ENCODE results near the gene EPHB6. TPM values are rescaled to one million over a fixed set of nuclear protein-coding genes. Genes with fewer than 3 reads are reported as not detected.

Gene EPHB6
- total RNA-seq, 1 donor from 2014 or later: 15.7 TPM

DNA sequence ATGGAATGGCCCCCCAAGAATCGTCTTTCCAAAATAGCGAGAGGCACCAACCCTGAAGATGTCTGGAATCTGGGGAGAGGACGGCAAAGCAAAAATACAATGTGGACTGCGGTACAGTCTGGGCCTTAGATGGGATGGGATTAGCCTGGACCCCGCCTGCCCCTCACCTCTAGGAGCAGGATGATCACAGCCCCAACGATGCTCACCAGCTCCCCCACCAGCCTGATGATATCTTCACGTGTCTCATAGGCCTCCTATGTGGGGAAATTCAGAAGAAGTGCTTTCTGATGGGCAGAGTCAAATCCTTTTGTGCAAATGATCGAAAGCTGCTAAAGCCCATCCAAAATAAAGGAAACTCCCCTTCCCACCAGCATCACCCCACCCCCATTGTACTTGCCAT lies 60.4 kb downstream of the EPHB6 start:
- DNase-seq (ENCODE audit: low read depth) (no peak), FAIRE-seq (no peak)
- no peak overlapping the region for H3K9ac ChIP-seq (ENCODE audit: low read length)
- no peak overlapping the region for H3K4me2 ChIP-seq (ENCODE audit: low read length)
- no peaks in the 10 kb centered on the region for H3K36me3 ChIP-seq (ENCODE audit: insufficient read depth, low read length)
- no peaks in the 10 kb centered on the region for H3K79me2 ChIP-seq (ENCODE audit: insufficient read depth, low read length)
- no peaks in the 10 kb centered on the region for H3K9me3 ChIP-seq (ENCODE audit: insufficient read depth, low read depth, low read length)
- H3K27me3 ChIP-seq (ENCODE audit: insufficient read depth, low read length): no peaks in the 10 kb centered on the region
- no peak overlapping the region for H3K4me3 ChIP-seq (ENCODE audit: insufficient read depth, low read depth, low read length)
- Mint-ChIP-seq H3K4me3 (ENCODE audit: unreplicated experiment) (no peak overlapping the region), H3K27me3 (ENCODE audit: low read depth, unreplicated experiment) (peaks cover 18% of the 10 kb centered on the region), H3K9me3 (ENCODE audit: unreplicated experiment) (no peaks in the 10 kb centered on the region), H3K36me3 (ENCODE audit: low read depth, unreplicated experiment) (no peaks in the 10 kb centered on the region), H3K4me1 (ENCODE audit: low read depth, unreplicated experiment) (peaks cover 1% of the 10 kb centered on the region), H3K27ac (ENCODE audit: unreplicated experiment) (no peak overlapping the region)
- H4K20me1 ChIP-seq (ENCODE audit: insufficient read depth, low read length): no peaks in the 10 kb centered on the region
- no peaks in the 10 kb centered on the region for H3K4me1 ChIP-seq (ENCODE audit: insufficient read depth, low read length)
- H3K27ac ChIP-seq (ENCODE audit: low read depth, low read length): no peak overlapping the region
- TF ChIP-seq, protein P1, sequence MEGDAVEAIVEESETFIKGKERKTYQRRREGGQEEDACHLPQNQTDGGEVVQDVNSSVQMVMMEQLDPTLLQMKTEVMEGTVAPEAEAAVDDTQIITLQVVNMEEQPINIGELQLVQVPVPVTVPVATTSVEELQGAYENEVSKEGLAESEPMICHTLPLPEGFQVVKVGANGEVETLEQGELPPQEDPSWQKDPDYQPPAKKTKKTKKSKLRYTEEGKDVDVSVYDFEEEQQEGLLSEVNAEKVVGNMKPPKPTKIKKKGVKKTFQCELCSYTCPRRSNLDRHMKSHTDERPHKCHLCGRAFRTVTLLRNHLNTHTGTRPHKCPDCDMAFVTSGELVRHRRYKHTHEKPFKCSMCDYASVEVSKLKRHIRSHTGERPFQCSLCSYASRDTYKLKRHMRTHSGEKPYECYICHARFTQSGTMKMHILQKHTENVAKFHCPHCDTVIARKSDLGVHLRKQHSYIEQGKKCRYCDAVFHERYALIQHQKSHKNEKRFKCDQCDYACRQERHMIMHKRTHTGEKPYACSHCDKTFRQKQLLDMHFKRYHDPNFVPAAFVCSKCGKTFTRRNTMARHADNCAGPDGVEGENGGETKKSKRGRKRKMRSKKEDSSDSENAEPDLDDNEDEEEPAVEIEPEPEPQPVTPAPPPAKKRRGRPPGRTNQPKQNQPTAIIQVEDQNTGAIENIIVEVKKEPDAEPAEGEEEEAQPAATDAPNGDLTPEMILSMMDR (IDR thresholded peaks at IDR 0.05; ENCODE audit: insufficient read depth, low read depth, low read length): no peak
- no peak for TF ChIP-seq EZH2 (IDR thresholded peaks at IDR 0.05; ENCODE audit: insufficient read depth, low read length)
- H2AFZ ChIP-seq (ENCODE audit: low read depth, low read length): no peak overlapping the region

DNA sequence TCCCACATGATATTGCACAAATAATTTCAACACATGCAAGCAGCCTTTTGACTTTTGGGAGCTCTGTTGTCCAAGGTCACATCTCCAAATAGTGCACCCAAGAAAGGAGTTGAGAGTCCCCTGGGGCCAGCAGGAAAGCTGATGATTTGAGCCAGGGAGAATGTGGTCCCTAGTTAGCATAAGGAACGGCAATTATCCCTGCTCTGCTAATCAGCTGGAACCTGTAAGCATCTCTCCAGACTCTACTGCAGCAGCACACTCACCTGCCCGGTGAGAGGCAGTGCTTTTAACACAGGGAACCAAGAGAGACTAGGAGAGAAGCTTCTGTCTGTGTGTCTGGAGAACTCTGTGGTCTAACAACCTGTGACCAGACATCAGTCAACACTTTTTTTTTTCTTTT lies 61.6 kb downstream of the EPHB6 start:
- no peaks in the 10 kb centered on the region for H3K36me3 ChIP-seq (ENCODE audit: insufficient read depth, low read length)
- no peaks in the 10 kb centered on the region for H3K4me1 ChIP-seq (ENCODE audit: insufficient read depth, low read length)
- H3K27ac ChIP-seq (ENCODE audit: low read depth, low read length): no peak overlapping the region
- FAIRE-seq: no peak
- no peak for DNase-seq (ENCODE audit: low read depth)
- H3K27me3 ChIP-seq (ENCODE audit: insufficient read depth, low read length): no peaks in the 10 kb centered on the region
- no peaks in the 10 kb centered on the region for H3K36me3 Mint-ChIP-seq (ENCODE audit: low read depth, unreplicated experiment)
- no peak overlapping the region for H3K9ac ChIP-seq (ENCODE audit: low read length)
- H3K79me2 ChIP-seq (ENCODE audit: insufficient read depth, low read length): no peaks in the 10 kb centered on the region
- no peak overlapping the region for H3K4me3 Mint-ChIP-seq (ENCODE audit: unreplicated experiment)
- TF ChIP-seq EZH2 (IDR thresholded peaks at IDR 0.05; ENCODE audit: insufficient read depth, low read length): no peak
- TF ChIP-seq, protein P1 (IDR thresholded peaks at IDR 0.05; ENCODE audit: insufficient read depth, low read depth, low read length): no peak
- H3K27me3 Mint-ChIP-seq (ENCODE audit: low read depth, unreplicated experiment): peaks cover 17% of the 10 kb centered on the region
- H2AFZ ChIP-seq (ENCODE audit: low read depth, low read length): no peak overlapping the region
- H3K9me3 Mint-ChIP-seq (ENCODE audit: unreplicated experiment): no peaks in the 10 kb centered on the region
- H3K27ac Mint-ChIP-seq (ENCODE audit: unreplicated experiment): no peak overlapping the region
- peaks cover 1% of the 10 kb centered on the region for H3K4me1 Mint-ChIP-seq (ENCODE audit: low read depth, unreplicated experiment)
- no peak overlapping the region for H3K4me3 ChIP-seq (ENCODE audit: insufficient read depth, low read depth, low read length)
- H3K4me2 ChIP-seq (ENCODE audit: low read length): no peak overlapping the region
- H4K20me1 ChIP-seq (ENCODE audit: insufficient read depth, low read length): no peaks in the 10 kb centered on the region
- no peaks in the 10 kb centered on the region for H3K9me3 ChIP-seq (ENCODE audit: insufficient read depth, low read depth, low read length)

DNA sequence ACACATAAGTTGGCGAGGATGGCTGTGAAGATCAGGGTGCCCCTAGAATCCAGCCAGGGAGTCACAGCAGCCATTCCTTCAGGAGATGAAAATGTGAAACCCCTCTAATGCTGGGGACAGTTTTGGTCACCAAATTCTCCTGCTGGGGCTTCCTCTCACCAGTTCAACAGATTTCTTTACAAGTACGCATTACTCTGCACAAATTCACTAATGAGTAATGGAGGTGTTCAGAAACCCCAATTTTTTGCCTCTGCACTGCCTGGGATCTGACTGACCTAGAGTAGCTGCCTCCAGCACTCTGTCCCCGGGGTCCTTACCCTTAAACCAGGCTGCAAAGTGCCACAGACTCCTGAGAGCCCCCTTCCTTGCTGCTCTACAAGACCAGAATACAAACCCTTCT lies 62.6 kb downstream of the EPHB6 start:
- no peak overlapping the region for H2AFZ ChIP-seq (ENCODE audit: low read depth, low read length)

More for the DNA sequence above, 62.6 kb downstream of the EPHB6 start:
- FAIRE-seq (no peak), DNase-seq (ENCODE audit: low read depth) (no peak)
- Mint-ChIP-seq H3K4me1 (ENCODE audit: low read depth, unreplicated experiment) (peaks cover 1% of the 10 kb centered on the region), H3K27me3 (ENCODE audit: low read depth, unreplicated experiment) (peaks cover 14% of the 10 kb centered on the region), H3K9me3 (ENCODE audit: unreplicated experiment) (no peaks in the 10 kb centered on the region), H3K27ac (ENCODE audit: unreplicated experiment) (no peak overlapping the region), H3K4me3 (ENCODE audit: unreplicated experiment) (no peak overlapping the region), H3K36me3 (ENCODE audit: low read depth, unreplicated experiment) (no peaks in the 10 kb centered on the region)
- H3K27me3 ChIP-seq (ENCODE audit: insufficient read depth, low read length): no peaks in the 10 kb centered on the region
- H3K4me1 ChIP-seq (ENCODE audit: insufficient read depth, low read length): no peaks in the 10 kb centered on the region
- no peaks in the 10 kb centered on the region for H4K20me1 ChIP-seq (ENCODE audit: insufficient read depth, low read length)
- H3K36me3 ChIP-seq (ENCODE audit: insufficient read depth, low read length): no peaks in the 10 kb centered on the region
- no peak overlapping the region for H3K9ac ChIP-seq (ENCODE audit: low read length)
- no peaks in the 10 kb centered on the region for H3K9me3 ChIP-seq (ENCODE audit: insufficient read depth, low read depth, low read length)
- no peak overlapping the region for H3K27ac ChIP-seq (ENCODE audit: low read depth, low read length)
- H3K79me2 ChIP-seq (ENCODE audit: insufficient read depth, low read length): no peaks in the 10 kb centered on the region
- TF ChIP-seq, protein P1 (IDR thresholded peaks at IDR 0.05; ENCODE audit: insufficient read depth, low read depth, low read length): no peak
- TF ChIP-seq EZH2 (IDR thresholded peaks at IDR 0.05; ENCODE audit: insufficient read depth, low read length): no peak
- no peak overlapping the region for H3K4me2 ChIP-seq (ENCODE audit: low read length)
- H3K4me3 ChIP-seq (ENCODE audit: insufficient read depth, low read depth, low read length): no peak overlapping the region
